Measurements from ENCODE around the gene CALHM3.

DNA sequence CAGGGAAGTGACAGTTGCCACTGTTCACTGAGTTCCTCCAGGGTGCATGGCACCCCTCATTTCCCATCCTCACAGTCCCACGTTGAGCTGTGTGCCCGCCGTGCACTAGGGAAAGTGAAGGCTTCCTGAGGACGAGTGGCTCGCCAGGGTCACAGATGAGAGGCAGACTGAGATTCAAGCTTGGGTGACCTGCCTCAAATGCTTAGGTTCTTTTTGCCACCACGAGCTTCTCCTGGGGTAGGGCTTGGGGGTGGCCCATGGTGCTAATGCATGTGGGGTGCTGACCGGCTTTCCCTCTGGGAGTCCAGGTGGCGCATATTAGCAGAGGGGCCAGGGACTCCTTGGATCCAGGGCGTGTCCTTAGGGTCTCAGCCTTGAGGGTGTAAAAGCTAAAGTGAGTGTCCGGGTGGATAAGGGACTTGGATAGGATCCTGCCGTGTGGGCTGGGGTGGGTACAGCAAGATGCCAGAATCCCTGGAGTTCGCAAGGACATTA is 28.8 kb downstream of the CALHM3 start:
- TF ChIP-seq, protein P1, sequence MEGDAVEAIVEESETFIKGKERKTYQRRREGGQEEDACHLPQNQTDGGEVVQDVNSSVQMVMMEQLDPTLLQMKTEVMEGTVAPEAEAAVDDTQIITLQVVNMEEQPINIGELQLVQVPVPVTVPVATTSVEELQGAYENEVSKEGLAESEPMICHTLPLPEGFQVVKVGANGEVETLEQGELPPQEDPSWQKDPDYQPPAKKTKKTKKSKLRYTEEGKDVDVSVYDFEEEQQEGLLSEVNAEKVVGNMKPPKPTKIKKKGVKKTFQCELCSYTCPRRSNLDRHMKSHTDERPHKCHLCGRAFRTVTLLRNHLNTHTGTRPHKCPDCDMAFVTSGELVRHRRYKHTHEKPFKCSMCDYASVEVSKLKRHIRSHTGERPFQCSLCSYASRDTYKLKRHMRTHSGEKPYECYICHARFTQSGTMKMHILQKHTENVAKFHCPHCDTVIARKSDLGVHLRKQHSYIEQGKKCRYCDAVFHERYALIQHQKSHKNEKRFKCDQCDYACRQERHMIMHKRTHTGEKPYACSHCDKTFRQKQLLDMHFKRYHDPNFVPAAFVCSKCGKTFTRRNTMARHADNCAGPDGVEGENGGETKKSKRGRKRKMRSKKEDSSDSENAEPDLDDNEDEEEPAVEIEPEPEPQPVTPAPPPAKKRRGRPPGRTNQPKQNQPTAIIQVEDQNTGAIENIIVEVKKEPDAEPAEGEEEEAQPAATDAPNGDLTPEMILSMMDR (IDR thresholded peaks at IDR 0.05; ENCODE audit: poor library complexity, severe bottlenecking): no peak
- TF ChIP-seq EP300 (conservative IDR thresholded peaks at IDR 0.05; ENCODE audit: poor library complexity, severe bottlenecking) (no peak), POLR2AphosphoS5 (IDR thresholded peaks at IDR 0.05) (no peak), EZH2 (IDR thresholded peaks at IDR 0.05; ENCODE audit: borderline replicate concordance, insufficient read depth, low read length, poor library complexity, severe bottlenecking) (no peak), RAD21 (conservative IDR thresholded peaks at IDR 0.05) (no peak), MXI1 (conservative IDR thresholded peaks at IDR 0.05; ENCODE audit: poor library complexity, severe bottlenecking) (no peak), TAF1 (IDR thresholded peaks at IDR 0.05; ENCODE audit: low read depth) (no peak), SMC3 (conservative IDR thresholded peaks at IDR 0.05; ENCODE audit: poor library complexity) (no peak)
- TF ChIP-seq, protein P2, sequence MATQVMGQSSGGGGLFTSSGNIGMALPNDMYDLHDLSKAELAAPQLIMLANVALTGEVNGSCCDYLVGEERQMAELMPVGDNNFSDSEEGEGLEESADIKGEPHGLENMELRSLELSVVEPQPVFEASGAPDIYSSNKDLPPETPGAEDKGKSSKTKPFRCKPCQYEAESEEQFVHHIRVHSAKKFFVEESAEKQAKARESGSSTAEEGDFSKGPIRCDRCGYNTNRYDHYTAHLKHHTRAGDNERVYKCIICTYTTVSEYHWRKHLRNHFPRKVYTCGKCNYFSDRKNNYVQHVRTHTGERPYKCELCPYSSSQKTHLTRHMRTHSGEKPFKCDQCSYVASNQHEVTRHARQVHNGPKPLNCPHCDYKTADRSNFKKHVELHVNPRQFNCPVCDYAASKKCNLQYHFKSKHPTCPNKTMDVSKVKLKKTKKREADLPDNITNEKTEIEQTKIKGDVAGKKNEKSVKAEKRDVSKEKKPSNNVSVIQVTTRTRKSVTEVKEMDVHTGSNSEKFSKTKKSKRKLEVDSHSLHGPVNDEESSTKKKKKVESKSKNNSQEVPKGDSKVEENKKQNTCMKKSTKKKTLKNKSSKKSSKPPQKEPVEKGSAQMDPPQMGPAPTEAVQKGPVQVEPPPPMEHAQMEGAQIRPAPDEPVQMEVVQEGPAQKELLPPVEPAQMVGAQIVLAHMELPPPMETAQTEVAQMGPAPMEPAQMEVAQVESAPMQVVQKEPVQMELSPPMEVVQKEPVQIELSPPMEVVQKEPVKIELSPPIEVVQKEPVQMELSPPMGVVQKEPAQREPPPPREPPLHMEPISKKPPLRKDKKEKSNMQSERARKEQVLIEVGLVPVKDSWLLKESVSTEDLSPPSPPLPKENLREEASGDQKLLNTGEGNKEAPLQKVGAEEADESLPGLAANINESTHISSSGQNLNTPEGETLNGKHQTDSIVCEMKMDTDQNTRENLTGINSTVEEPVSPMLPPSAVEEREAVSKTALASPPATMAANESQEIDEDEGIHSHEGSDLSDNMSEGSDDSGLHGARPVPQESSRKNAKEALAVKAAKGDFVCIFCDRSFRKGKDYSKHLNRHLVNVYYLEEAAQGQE (IDR thresholded peaks at IDR 0.05; ENCODE audit: borderline replicate concordance): no peak
